Fibroblast of mammary gland (primary cell): ENCODE measurements around the gene HRC.

Experiments used
- DNase-seq: peaks from one replicate; pipeline ENCODE4 v3.0.0-alpha.2; 2010; ENCODE audit warnings: low read depth
- H3K4me3 ChIP-seq: 2 replicates; pipeline ENCODE4 v1.5.1; 2011; ENCODE audit warnings: low read depth, mild to moderate bottlenecking, low read length, moderate library complexity; ENCODE audit not compliant: control insufficient read depth
- CTCF ChIP-seq: conservative IDR thresholded peaks from 2 replicates; pipeline ENCODE4 v1.5.1; 2011; ENCODE audit warnings: low read depth, low read length, inconsistent platforms; ENCODE audit not compliant: control insufficient read depth, insufficient read depth

The HRC gene

GRCh38 chr19:49161987-49162386 is 6.8 kb upstream of the HRC start:
- no peak for DNase-seq
- no peak for TF ChIP-seq CTCF
- H3K4me3 ChIP-seq, result no peak overlapping the region

GRCh38 chr19:49160450-49161189 is 5.4 kb upstream of the HRC start:
- DNase-seq, result no peak
- H3K4me3 ChIP-seq, result no peak overlapping the region
- TF ChIP-seq CTCF, result no peak

GRCh38 chr19:49157445-49158224 is 2.4 kb upstream of the HRC start, which contains the start of gene TRPM4:
Gene TRPM4 (plus strand): TSS chr19:49157792. CDS start chr19:49157867, 75 bp downstream.
- peak within 1 kb of the TSS; percentile 85 for H3K4me3 ChIP-seq
- TF ChIP-seq CTCF, result no peak
- peak; percentile 62 for DNase-seq

GRCh38 chr19:49155820-49156346 is 687 bp upstream of the HRC start:
- no peak for DNase-seq
- no peak overlapping the region for H3K4me3 ChIP-seq
- TF ChIP-seq CTCF, result no peak

GRCh38 chr19:49154279-49154678 is 917 bp downstream of the HRC start:
- no peak for TF ChIP-seq CTCF
- no peak overlapping the region for H3K4me3 ChIP-seq
- DNase-seq, result no peak

- DNase-seq, result no peak
- no peak for TF ChIP-seq CTCF
- no peak overlapping the region for H3K4me3 ChIP-seq
Measured at GRCh38 chr19:49153167-49153809, 1.9 kb downstream of the HRC start.
